ENCODE data around the gene TMEM179. TPM values are rescaled to one million over a fixed set of nuclear protein-coding genes. Genes with fewer than 3 reads are reported as not detected.

Gene TMEM179
- total RNA-seq, 1 experiment from 2014 or later, result 11.4 TPM

DNA sequence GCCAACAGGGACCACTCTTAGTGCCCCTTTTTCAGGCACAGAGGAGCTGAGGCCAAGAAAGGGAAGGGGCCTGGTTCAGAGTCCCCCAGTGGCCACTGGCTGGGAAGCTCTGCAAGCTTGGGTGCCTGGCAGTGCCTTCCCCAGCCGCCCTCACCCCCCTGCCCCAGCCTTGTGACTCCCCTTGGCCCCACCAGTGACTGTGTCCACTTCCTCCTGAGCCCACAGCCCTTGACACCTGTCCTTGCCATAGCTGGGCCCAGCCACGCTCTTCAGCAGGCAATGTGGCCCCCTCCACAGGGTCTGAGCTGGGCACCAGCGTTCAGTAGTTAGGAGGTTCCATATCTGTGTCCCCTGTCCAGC lies 44.0 kb downstream of the TMEM179 start:
- Mint-ChIP-seq H3K27ac (no peak overlapping the region), H3K9me3 (no peaks in the 10 kb centered on the region; a peak in 1 of 5 replicates), H3K27me3 (ENCODE audit: low read depth) (peaks cover 4% of the 10 kb centered on the region), H3K36me3 (ENCODE audit: insufficient read depth in 1 of 3, low read depth in 3 of 3) (no peaks in the 10 kb centered on the region), H3K4me3 (no peak overlapping the region), H3K4me1 (peaks cover 0 to 5% of the 10 kb centered on the region in 2 experiments; a peak in 1 of 4 replicates)
- H3K27me3 ChIP-seq (ENCODE audit: insufficient read depth, low read length), result no peaks in the 10 kb centered on the region
- H3K27ac ChIP-seq (ENCODE audit: insufficient read length, low read depth, low read length), result no peak overlapping the region
- H3K9ac ChIP-seq (ENCODE audit: extremely low read depth, insufficient read length, low read length), result no peak overlapping the region
- no peak overlapping the region for H3K14ac ChIP-seq (ENCODE audit: insufficient read depth, low read length)
- no peaks in the 10 kb centered on the region for H3K79me1 ChIP-seq (ENCODE audit: insufficient read depth, low read depth, low read length, poor library complexity, severe bottlenecking)
- no peak overlapping the region for H2BK5ac ChIP-seq (ENCODE audit: insufficient read length, low read length)
- H2BK12ac ChIP-seq (ENCODE audit: insufficient read length, low read depth, low read length), result no peak overlapping the region
- H3K79me2 ChIP-seq (ENCODE audit: insufficient read depth, low read length), result no peaks in the 10 kb centered on the region
- H4K8ac ChIP-seq (replicated peaks; ENCODE audit: insufficient read length, low read depth, low read length), result no peak overlapping the region
- no peak overlapping the region for H2BK15ac ChIP-seq (ENCODE audit: low read depth, low read length)
- no peaks in the 10 kb centered on the region for H3K4me1 ChIP-seq (ENCODE audit: insufficient read depth, low read length)
- H2BK20ac ChIP-seq (ENCODE audit: low read depth, low read length, poor library complexity, severe bottlenecking), result no peak overlapping the region
- no peak overlapping the region for H2AK5ac ChIP-seq (ENCODE audit: insufficient read length, low read length)
- no peak overlapping the region for H2BK120ac ChIP-seq (ENCODE audit: low read depth, low read length, poor library complexity, severe bottlenecking)
- no peak overlapping the region for H3K18ac ChIP-seq (ENCODE audit: insufficient read length, low read depth, low read length)
- no peak overlapping the region for H3K4ac ChIP-seq (ENCODE audit: low read depth, low read length)
- H3K23me2 ChIP-seq (ENCODE audit: insufficient read length, low read depth, low read length, poor library complexity, severe bottlenecking), result no peaks in the 10 kb centered on the region
- no peak overlapping the region for H3T11ph ChIP-seq (ENCODE audit: low read length)
- no peak overlapping the region for H2AFZ ChIP-seq (ENCODE audit: low read length)
- H4K20me1 ChIP-seq (ENCODE audit: control insufficient read depth, insufficient read depth, insufficient read length), result no peaks in the 10 kb centered on the region
- no peak overlapping the region for H3K56ac ChIP-seq (ENCODE audit: insufficient read length, low read depth, low read length)
- H4K5ac ChIP-seq (ENCODE audit: insufficient read length, low read depth, low read length), result no peak overlapping the region
- TF ChIP-seq, protein P1, sequence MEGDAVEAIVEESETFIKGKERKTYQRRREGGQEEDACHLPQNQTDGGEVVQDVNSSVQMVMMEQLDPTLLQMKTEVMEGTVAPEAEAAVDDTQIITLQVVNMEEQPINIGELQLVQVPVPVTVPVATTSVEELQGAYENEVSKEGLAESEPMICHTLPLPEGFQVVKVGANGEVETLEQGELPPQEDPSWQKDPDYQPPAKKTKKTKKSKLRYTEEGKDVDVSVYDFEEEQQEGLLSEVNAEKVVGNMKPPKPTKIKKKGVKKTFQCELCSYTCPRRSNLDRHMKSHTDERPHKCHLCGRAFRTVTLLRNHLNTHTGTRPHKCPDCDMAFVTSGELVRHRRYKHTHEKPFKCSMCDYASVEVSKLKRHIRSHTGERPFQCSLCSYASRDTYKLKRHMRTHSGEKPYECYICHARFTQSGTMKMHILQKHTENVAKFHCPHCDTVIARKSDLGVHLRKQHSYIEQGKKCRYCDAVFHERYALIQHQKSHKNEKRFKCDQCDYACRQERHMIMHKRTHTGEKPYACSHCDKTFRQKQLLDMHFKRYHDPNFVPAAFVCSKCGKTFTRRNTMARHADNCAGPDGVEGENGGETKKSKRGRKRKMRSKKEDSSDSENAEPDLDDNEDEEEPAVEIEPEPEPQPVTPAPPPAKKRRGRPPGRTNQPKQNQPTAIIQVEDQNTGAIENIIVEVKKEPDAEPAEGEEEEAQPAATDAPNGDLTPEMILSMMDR (conservative IDR thresholded peaks at IDR 0.05), result no peak
- DNase-seq, result no peak
- no peak overlapping the region for H3K4me2 ChIP-seq (ENCODE audit: insufficient read depth, insufficient read length, low read length)
- no CpG with 5 or more reads among the region's 3 CpGs for WGBS (ENCODE audit: extremely low coverage, insufficient read length, low lambda C conversion rate)
- no peak overlapping the region for H4K91ac ChIP-seq (ENCODE audit: insufficient read length, low read depth, low read length)
- no peaks in the 10 kb centered on the region for H3K9me3 ChIP-seq (ENCODE audit: control insufficient read depth, low read depth, low read length)
- H3K23ac ChIP-seq (ENCODE audit: insufficient read length, low read depth, low read length), result no peak overlapping the region

Data from H9 (cell line).